ENCODE data around the gene GLS. TPM values are rescaled to one million over a fixed set of nuclear protein-coding genes. Genes with fewer than 3 reads are reported as not detected.
A peak's percentile ranks its signal among the peaks of the same experiment; 100 is the strongest.

Gene GLS
- total RNA-seq, 2 experiments from 2014 or later, result 136 to 242 TPM

DNA sequence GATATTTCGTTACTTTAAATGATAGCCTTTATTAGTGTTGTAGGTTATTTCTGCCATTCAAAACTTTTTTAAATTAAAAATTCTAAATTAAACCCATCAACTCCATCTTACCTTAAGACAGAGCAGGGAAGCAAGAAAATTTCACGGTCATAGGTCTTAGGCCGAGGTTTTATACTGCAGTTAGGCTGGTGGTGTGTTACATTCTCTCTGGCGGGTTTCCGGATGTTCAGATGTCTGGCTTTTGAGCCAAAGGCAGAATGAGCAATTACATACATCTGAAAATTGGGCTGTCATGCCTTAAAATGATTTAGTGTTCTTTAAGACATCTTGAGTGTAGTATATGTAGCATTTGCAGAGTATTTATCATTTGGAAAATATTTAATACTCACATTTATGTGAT, 27.9 kb downstream of the GLS start:
- no peak overlapping the region for H3K27ac Mint-ChIP-seq
- intact Hi-C loops (cut with DNase I, micrococcal nuclease), result no loop called here
- peaks cover 45% of the 10 kb centered on the region for H3K4me1 Mint-ChIP-seq
- H3K27me3 Mint-ChIP-seq, result no peaks in the 10 kb centered on the region
- DNase-seq (no peak), ATAC-seq (no peak)
- H3K36me3 Mint-ChIP-seq (ENCODE audit: low read depth), result peaks cover 47% of the 10 kb centered on the region
- no peak overlapping the region for H3K4me3 Mint-ChIP-seq
- ChIA-PET POLR2A (no interaction called here), CTCF (no interaction called here)
- H3K9me3 Mint-ChIP-seq (ENCODE audit: low read depth), result no peaks in the 10 kb centered on the region

DNA sequence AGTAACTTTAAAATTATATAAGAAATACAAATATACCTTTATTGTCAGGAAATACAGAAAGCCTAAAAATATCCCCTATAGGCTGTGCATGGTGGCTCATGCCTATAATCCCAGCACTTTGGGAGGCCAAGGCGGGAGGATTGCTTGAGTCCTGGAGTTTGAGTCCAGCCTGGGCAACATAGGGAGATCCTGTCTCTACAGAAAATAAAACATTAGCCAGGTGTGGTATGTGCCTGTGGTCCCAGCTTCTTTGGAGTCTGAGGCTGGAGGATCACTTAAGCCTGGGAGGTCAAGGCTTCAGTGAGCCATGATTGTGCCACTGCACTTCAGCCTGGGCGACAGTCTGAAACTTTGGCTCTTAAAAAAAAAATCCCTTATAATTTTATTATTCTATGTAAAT, 29.1 kb downstream of the GLS start:
- no peaks in the 10 kb centered on the region for H3K9me3 Mint-ChIP-seq (ENCODE audit: low read depth)
- H3K4me3 Mint-ChIP-seq, result no peak overlapping the region
- ChIA-PET POLR2A (no interaction called here), CTCF (no interaction called here)
- H3K4me1 Mint-ChIP-seq, result peaks cover 38% of the 10 kb centered on the region
- intact Hi-C loops (cut with DNase I, micrococcal nuclease), result loop anchor here (1.0 to 10.0 kb wide), 3 partner anchors 21 to 205 kb away; no protein-coding TSS in a partner anchor
- DNase-seq, result no peak
- H3K27me3 Mint-ChIP-seq, result no peaks in the 10 kb centered on the region
- ATAC-seq, result no peak
- H3K36me3 Mint-ChIP-seq (ENCODE audit: low read depth), result peaks cover 43% of the 10 kb centered on the region
- no peak overlapping the region for H3K27ac Mint-ChIP-seq

DNA sequence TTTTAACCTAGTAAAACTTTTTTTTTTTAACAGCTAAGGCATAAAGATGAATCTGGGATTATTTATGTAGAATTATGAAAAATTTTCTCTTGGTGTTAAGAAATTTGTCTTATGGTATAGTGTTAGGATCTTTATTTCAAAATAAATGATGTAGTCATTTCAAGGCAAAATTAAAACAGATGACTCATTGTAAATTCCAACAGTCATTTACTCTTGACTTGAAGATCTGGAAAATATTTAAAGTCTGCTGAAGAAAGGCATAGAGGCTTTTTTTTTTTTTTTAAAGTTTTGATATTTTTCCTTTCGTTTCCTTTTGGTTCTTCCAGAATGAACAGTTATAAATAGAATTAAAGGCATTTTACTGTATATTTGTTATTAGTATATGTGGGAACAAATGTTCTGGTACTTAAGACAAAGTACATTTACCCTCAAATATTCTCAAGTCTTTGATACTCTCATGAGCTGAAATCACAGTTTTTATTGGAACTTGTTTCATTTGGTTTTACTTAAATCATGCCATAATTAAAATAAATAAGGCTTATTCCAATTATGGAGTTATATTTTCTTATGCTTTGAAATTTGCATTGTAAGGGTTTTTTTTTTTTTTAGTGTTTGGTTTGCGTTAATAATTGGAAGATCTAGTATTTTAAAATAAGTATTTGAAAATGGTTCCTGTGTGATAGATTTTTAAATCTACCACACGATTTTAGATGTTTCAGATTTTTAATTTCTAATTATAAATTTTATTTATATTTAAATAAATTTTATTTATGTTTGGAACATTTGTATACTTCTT, 29.9 kb downstream of the GLS start:
- H3K9me3 Mint-ChIP-seq (ENCODE audit: low read depth), result no peaks in the 10 kb centered on the region
- intact Hi-C loops (cut with DNase I, micrococcal nuclease), result loop anchor here (1.0 to 10.0 kb wide), 4 partner anchors 7 to 204 kb away; no protein-coding TSS in a partner anchor
- no peak overlapping the region for H3K4me3 Mint-ChIP-seq
- CTCF ChIA-PET, result interaction anchor here (0.5 kb wide), 1 partner anchor 126 kb away, joined by 3 read pairs; no protein-coding TSS in a partner anchor
- DNase-seq, result no peak
- H3K27me3 Mint-ChIP-seq, result no peaks in the 10 kb centered on the region
- peak overlapping the region; percentile 51 for H3K27ac Mint-ChIP-seq
- H3K36me3 Mint-ChIP-seq (ENCODE audit: low read depth), result peaks cover 40% of the 10 kb centered on the region
- POLR2A ChIA-PET, result no interaction called here
- no peak for ATAC-seq
- H3K4me1 Mint-ChIP-seq, result peaks cover 37% of the 10 kb centered on the region

DNA sequence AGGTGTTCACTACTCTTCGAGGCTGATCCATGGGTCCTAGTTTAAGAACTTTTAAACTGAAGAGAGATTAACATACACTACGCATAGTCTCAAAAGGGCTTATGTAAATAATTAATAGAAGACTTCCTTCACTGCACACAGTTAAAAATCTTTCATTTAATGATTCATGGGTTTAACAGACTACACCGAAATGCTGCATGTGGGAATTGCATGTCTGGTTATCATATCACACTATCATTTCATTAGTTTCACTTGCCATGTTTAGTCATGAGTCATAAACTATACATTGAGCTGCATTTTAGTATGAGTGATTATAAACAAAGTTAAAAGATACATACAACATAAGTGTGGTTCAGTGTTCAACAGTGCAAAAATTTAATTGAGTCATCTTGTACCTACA, 31.2 kb downstream of the GLS start:
- CTCF ChIA-PET, result interaction anchor here (1.0 kb wide), 2 partner anchors 9 to 68 kb away, joined by 3 to 4 read pairs; no protein-coding TSS in a partner anchor
- peak; percentile 94 for ATAC-seq
- Mint-ChIP-seq H3K4me1 (peaks cover 46% of the 10 kb centered on the region), H3K27ac (peak overlapping the region; percentile 73), H3K36me3 (ENCODE audit: low read depth) (peaks cover 44% of the 10 kb centered on the region), H3K4me3 (no peak overlapping the region), H3K9me3 (ENCODE audit: low read depth) (no peaks in the 10 kb centered on the region), H3K27me3 (no peaks in the 10 kb centered on the region)
- DNase-seq, result no peak
- intact Hi-C loops (cut with DNase I, micrococcal nuclease), result loop anchor here (1.0 to 10.0 kb wide), 5 partner anchors 9 to 203 kb away; no protein-coding TSS in a partner anchor
- POLR2A ChIA-PET, result interaction anchor here (0.9 kb wide), 1 partner anchor 32 kb away, joined by 3 read pairs; no protein-coding TSS in a partner anchor

DNA sequence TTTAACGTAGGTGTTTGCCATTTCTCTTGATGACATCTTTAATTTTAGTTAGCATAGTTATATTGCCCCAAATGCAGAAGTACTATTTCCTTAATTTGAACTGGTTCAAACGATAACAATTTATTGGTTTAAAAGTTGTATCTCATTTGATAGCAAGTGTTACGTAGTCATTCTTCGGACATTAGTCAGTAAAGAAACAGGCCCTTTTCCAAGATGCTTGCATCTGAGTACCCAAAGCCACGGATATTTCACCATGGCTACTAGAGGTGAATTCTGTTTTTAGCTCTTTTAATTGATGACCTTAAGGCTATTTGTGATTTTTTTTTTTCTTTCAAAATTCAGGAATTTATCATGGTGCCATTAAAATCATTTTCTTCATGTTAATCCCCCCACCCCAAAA, 32.1 kb downstream of the GLS start:
- H3K4me1 Mint-ChIP-seq, result peaks cover 56% of the 10 kb centered on the region
- ChIA-PET POLR2A (no interaction called here), CTCF (interaction anchor here (1.5 kb wide), 1 partner anchor 9 kb away, joined by 4 read pairs; no protein-coding TSS in a partner anchor)
- no peak overlapping the region for H3K4me3 Mint-ChIP-seq
- no peak for ATAC-seq
- no peak for DNase-seq
- H3K27me3 Mint-ChIP-seq, result no peaks in the 10 kb centered on the region
- H3K27ac Mint-ChIP-seq, result no peak overlapping the region
- H3K36me3 Mint-ChIP-seq (ENCODE audit: low read depth), result peaks cover 51% of the 10 kb centered on the region
- intact Hi-C loops (cut with DNase I, micrococcal nuclease), result loop anchor here (1.0 to 10.0 kb wide), 5 partner anchors 9 to 202 kb away; no protein-coding TSS in a partner anchor
- no peaks in the 10 kb centered on the region for H3K9me3 Mint-ChIP-seq (ENCODE audit: low read depth)

DNA sequence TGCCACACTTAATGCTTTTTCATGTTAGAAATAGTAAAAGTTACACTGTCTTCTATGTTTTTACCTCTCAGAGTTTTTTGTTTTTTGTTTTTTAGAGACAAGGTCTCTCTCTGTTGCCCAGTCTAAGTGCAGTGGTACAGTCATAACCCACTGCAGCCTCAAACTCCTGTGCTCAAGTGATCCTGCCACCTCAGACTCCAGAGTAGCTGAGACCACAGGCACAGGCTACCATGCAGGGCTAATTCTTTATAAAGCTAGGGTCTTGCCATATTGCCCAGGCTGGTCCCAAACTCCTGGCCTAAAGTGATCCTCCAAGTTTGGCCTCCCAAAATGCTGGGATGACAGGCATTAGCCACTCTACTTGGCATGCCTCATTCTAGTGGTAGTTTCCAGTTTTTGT, 33.1 kb downstream of the GLS start:
- Mint-ChIP-seq H3K36me3 (ENCODE audit: low read depth) (peaks cover 56% of the 10 kb centered on the region), H3K4me3 (no peak overlapping the region), H3K27ac (peak overlapping the region; percentile 68), H3K9me3 (ENCODE audit: low read depth) (no peaks in the 10 kb centered on the region), H3K4me1 (peaks cover 62% of the 10 kb centered on the region), H3K27me3 (no peaks in the 10 kb centered on the region)
- ChIA-PET CTCF (interaction anchor here (0.5 to 1.5 kb wide), 4 partner anchors 10 to 250 kb away, joined by 3 to 4 read pairs (median 3); no protein-coding TSS in a partner anchor), POLR2A (no interaction called here)
- ATAC-seq (no peak), DNase-seq (no peak)
- intact Hi-C loops (cut with DNase I, micrococcal nuclease), result loop anchor here (2.0 to 10.0 kb wide), 3 partner anchors 69 to 201 kb away; no protein-coding TSS in a partner anchor

DNA sequence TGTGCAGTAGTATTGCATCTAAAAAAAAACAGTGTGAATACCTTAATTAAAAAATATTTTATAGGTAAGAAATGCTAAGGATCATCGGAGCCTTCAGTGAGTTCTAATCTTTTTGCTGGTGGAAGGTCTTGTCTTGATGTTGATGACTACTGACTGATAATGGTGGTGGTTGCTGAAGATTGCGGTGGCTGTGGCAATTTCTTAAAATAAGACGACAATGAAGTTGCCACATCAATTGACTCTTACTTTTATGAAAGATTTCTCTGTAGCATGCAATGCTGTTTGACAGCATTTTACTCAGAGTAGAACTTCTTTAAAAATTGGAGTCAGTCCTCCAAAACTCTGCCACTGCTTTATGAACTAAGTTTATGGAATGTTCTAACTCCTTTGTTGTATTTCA, 36.2 kb downstream of the GLS start:
- no peaks in the 10 kb centered on the region for H3K27me3 Mint-ChIP-seq
- H3K9me3 Mint-ChIP-seq (ENCODE audit: low read depth), result no peaks in the 10 kb centered on the region
- POLR2A ChIA-PET, result no interaction called here
- H3K36me3 Mint-ChIP-seq (ENCODE audit: low read depth), result peaks cover 54% of the 10 kb centered on the region
- DNase-seq (peak; percentile 29), ATAC-seq (peak; percentile 13)
- no peak overlapping the region for H3K4me3 Mint-ChIP-seq
- H3K4me1 Mint-ChIP-seq, result peaks cover 52% of the 10 kb centered on the region
- CTCF ChIA-PET, result no interaction called here
- intact Hi-C loops (cut with DNase I, micrococcal nuclease), result loop anchor here in 1 of 2 experiments (2.0 to 10.0 kb wide), 2 partner anchors 16 to 198 kb away; no protein-coding TSS in a partner anchor
- peak overlapping the region; percentile 74 for H3K27ac Mint-ChIP-seq

DNA sequence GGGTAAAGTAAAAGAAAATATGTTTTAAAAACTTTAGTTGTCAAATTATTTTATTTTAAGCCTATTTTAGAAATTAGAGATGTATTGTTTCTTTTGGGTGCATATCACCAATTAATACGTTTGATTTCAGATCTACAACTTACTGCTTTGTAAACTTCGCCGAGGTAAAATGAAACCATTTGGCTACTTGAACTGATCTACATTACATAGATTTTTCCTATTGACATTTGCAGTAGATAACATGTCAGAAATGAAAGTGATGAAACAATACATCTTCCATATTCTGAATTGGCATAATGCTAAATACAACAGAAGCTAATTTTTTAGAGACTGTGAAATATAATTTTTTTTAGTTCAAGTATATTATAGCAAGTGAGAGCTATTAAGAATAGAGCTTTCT, 39.5 kb downstream of the GLS start:
- POLR2A ChIA-PET, result no interaction called here
- H3K27ac Mint-ChIP-seq, result no peak overlapping the region
- CTCF ChIA-PET, result interaction anchor here (2.2 kb wide), 1 partner anchor 70 kb away, joined by 7 read pairs; no protein-coding TSS in a partner anchor

DNA sequence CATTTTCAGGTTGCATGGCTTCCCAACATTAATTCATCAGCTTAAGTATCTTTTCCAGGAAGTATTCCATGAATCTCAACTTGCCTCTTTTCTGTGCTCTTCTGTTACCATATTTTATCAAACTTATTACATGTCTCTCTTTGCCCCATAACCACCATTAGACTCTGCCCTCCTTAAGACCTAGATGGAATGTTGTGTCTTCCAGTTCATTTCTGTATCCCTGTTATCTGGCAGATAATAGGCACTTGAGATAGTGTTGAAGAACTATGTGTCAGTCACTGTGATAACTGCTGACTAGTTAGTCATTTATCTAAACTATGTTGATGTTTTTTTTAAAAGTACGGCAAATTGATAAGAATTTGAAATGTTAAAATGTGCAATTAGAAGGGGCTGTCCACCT, 41.8 kb downstream of the GLS start:
- H3K27ac Mint-ChIP-seq, result no peak overlapping the region

More for the DNA sequence above, 39.5 kb downstream of the GLS start:
- Mint-ChIP-seq H3K4me3 (no peak overlapping the region), H3K4me1 (peaks cover 51% of the 10 kb centered on the region), H3K27me3 (no peaks in the 10 kb centered on the region), H3K36me3 (ENCODE audit: low read depth) (peaks cover 61% of the 10 kb centered on the region), H3K9me3 (ENCODE audit: low read depth) (no peaks in the 10 kb centered on the region)
- no peak for ATAC-seq
- no peak for DNase-seq
- intact Hi-C loops (cut with DNase I, micrococcal nuclease), result no loop called here

DNA sequence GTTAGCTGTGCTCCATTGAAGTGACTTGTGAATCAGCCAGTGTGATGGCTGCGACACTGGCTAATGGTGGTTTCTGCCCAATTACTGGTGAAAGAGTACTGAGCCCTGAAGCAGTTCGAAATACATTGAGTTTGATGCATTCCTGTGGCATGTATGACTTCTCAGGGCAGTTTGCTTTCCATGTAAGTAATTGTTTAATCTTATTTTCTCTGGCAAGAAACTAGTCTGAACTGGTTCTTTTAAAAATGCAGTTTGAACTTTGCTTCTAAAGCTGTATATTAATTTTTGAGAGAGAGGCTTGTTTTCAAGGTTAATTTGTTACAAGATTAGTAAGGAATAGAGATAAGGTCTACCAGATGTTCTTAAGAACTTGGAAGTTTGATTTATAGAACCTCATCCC, 46.7 kb downstream of the GLS start:
- POLR2A ChIA-PET, result no interaction called here
- no peak for DNase-seq
- CTCF ChIA-PET, result interaction anchor here (0.9 to 1.0 kb wide), 2 partner anchors 13 to 77 kb away, joined by 3 read pairs; no protein-coding TSS in a partner anchor
- intact Hi-C loops (cut with DNase I, micrococcal nuclease), result loop anchor here in 1 of 2 experiments (5.0 kb wide), 1 partner anchor 75 kb away; no protein-coding TSS in a partner anchor
- Mint-ChIP-seq H3K27me3 (no peaks in the 10 kb centered on the region), H3K27ac (no peak overlapping the region), H3K4me1 (peaks cover 15% of the 10 kb centered on the region), H3K9me3 (ENCODE audit: low read depth) (no peaks in the 10 kb centered on the region), H3K36me3 (ENCODE audit: low read depth) (peaks cover 63% of the 10 kb centered on the region), H3K4me3 (no peak overlapping the region)
- no peak for ATAC-seq

More for the DNA sequence above, 41.8 kb downstream of the GLS start:
- H3K27me3 Mint-ChIP-seq, result no peaks in the 10 kb centered on the region
- intact Hi-C loops (cut with DNase I, micrococcal nuclease), result no loop called here
- H3K4me1 Mint-ChIP-seq, result peaks cover 33% of the 10 kb centered on the region
- H3K36me3 Mint-ChIP-seq (ENCODE audit: low read depth), result peaks cover 58% of the 10 kb centered on the region
- ChIA-PET CTCF (interaction anchor here (0.6 to 0.8 kb wide), 2 partner anchors 7 to 112 kb away, joined by 3 to 5 read pairs; no protein-coding TSS in a partner anchor), POLR2A (no interaction called here)
- H3K9me3 Mint-ChIP-seq (ENCODE audit: low read depth), result no peaks in the 10 kb centered on the region
- H3K4me3 Mint-ChIP-seq, result no peak overlapping the region
- DNase-seq (no peak), ATAC-seq (no peak)

DNA sequence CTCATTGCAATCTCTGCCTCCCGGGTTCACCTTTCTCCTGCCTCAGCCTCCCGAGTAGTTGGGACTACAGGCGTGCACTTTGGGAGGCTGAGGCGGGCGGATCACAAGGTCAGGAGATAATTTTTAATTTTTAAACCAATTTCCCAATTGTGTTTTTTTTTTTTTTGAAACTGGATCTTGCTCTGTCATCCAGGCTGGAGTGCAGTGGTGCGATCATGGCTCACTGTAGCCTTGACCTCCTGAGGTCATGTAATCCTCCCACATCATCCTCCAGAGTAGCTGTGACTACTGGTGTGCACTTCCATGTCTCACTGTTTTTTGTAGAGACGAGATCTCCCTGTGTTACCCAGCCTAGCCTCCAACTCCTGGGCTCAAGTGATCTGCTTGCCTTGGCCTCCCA, 49.3 kb downstream of the GLS start:
- Mint-ChIP-seq H3K36me3 (ENCODE audit: low read depth) (peaks cover 52% of the 10 kb centered on the region), H3K9me3 (ENCODE audit: low read depth) (no peaks in the 10 kb centered on the region), H3K27me3 (no peaks in the 10 kb centered on the region), H3K4me1 (peaks cover 15% of the 10 kb centered on the region), H3K27ac (no peak overlapping the region), H3K4me3 (no peak overlapping the region)
- ChIA-PET CTCF (no interaction called here), POLR2A (no interaction called here)
- intact Hi-C loops (cut with DNase I, micrococcal nuclease), result loop anchor here in 1 of 2 experiments (5.0 kb wide), 1 partner anchor 72 kb away; no protein-coding TSS in a partner anchor
- no peak for ATAC-seq
- DNase-seq, result no peak

All from activated CD4-positive, alpha-beta T cell treated with anti-CD3 and anti-CD28 coated beads for 36 hours (primary cell).